ENCODE data around the gene CTNNA3.

GRCh38 chr10:66805612-66806011 is 890.4 kb downstream of the CTNNA3 start:
- TF ChIP-seq CTCF (IDR thresholded peaks at IDR 0.05 in 2 of 3, conservative IDR thresholded peaks at IDR 0.05 in 1 of 3; ENCODE audit: borderline replicate concordance in 1 of 3, insufficient read depth in 1 of 3, low read depth in 2 of 3, low read length in 2 of 3) (no peak), ATF3 (IDR thresholded peaks at IDR 0.05) (no peak), CBX3 (IDR thresholded peaks at IDR 0.05; ENCODE audit: low read depth) (no peak), CEBPB (IDR thresholded peaks at IDR 0.05; ENCODE audit: low read depth) (no peak), POLR2A (IDR thresholded peaks at IDR 0.05; ENCODE audit: borderline replicate concordance, extremely low read depth, insufficient read depth, insufficient read length) (no peak), ZNF274 (IDR thresholded peaks at IDR 0.05; ENCODE audit: low read depth, low read length) (no peak), RAD21 (IDR thresholded peaks at IDR 0.05; ENCODE audit: low read depth) (no peak), TCF7L2 (IDR thresholded peaks at IDR 0.05; ENCODE audit: borderline replicate concordance, extremely low read depth, insufficient read depth, insufficient read length) (no peak), EZH2phosphoT487 (IDR thresholded peaks at IDR 0.05; ENCODE audit: borderline replicate concordance) (no peak), POLR2AphosphoS5 (IDR thresholded peaks at IDR 0.05; ENCODE audit: low read depth, low read length) (no peak), EGR1 (IDR thresholded peaks at IDR 0.05; ENCODE audit: low read depth) (no peak), JUND (IDR thresholded peaks at IDR 0.05) (no peak)
